Gastroesophageal sphincter (tissue), 3 donors: ENCODE measurements around the gene FAU.

Experiments
- EP300 ChIP-seq: sonication (generic); formaldehyde crosslinking; IDR thresholded peaks from one replicate; pipeline ENCODE4 v1.6.1; 2017; ENCODE audit warnings: antibody characterized with exemption, mild to moderate bottlenecking
- POLR2A ChIP-seq, 2 donors: fragments of 450-650 bp; IDR thresholded peaks; one replicate each; pipeline ENCODE4 v1.6.1; 2017; ENCODE audit warnings: antibody characterized with exemption in 2 of 2, mild to moderate bottlenecking in 2 of 2, moderate library complexity in 1 of 2
- POLR2AphosphoS5 ChIP-seq: sonication (generic); formaldehyde crosslinking; IDR thresholded peaks from one replicate; pipeline ENCODE4 v1.6.1; 2017; ENCODE audit warnings: antibody characterized with exemption
- TF ChIP-seq, protein P1 (sequence below), 4 experiments: fragments of 200-600 bp in 2 of 4; fragments of 450-650 bp in 2 of 4; sonication (generic) in 1 of 4; IDR thresholded peaks; one replicate each; pipeline ENCODE4 v1.5.1; 2017 to 2019; ENCODE audit warnings: antibody characterized with exemption in 4 of 4, mild to moderate bottlenecking in 2 of 4, moderate library complexity in 2 of 4

DNA sequence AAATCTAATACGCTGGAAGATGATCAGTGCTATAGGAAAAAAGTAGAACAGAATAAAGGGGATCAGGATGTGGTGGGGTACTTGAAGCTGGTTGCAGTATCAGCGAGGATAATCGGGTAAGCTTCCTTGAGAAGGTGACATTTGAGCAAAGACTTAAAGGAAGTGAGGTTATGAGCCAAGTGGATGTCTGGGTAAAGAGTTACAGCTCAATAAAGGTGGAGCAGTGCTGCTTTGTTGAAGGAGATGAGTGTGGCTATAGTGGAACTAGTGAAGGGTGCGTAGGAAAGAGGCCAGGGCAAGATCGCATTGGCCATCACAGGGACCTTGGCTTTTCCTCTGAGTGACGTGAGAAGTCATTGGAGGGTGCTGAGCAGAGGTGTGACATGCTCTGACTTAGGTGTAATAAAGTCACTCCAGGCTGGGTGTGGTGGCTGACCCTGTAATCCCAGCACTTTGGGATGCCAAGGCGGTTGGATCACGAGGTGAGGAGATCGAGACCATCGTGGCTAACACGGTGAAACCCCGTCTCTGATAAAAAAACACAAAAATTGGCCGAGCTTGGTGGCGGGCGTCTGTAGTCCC is 14.7 kb upstream of the FAU start:
- TF ChIP-seq, protein P1, sequence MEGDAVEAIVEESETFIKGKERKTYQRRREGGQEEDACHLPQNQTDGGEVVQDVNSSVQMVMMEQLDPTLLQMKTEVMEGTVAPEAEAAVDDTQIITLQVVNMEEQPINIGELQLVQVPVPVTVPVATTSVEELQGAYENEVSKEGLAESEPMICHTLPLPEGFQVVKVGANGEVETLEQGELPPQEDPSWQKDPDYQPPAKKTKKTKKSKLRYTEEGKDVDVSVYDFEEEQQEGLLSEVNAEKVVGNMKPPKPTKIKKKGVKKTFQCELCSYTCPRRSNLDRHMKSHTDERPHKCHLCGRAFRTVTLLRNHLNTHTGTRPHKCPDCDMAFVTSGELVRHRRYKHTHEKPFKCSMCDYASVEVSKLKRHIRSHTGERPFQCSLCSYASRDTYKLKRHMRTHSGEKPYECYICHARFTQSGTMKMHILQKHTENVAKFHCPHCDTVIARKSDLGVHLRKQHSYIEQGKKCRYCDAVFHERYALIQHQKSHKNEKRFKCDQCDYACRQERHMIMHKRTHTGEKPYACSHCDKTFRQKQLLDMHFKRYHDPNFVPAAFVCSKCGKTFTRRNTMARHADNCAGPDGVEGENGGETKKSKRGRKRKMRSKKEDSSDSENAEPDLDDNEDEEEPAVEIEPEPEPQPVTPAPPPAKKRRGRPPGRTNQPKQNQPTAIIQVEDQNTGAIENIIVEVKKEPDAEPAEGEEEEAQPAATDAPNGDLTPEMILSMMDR (IDR thresholded peaks at IDR 0.05) = no peak
- TF ChIP-seq POLR2A (IDR thresholded peaks at IDR 0.05) (no peak), POLR2AphosphoS5 (no peak), EP300 (no peak)
